ENCODE results near the gene ARL15. TPM values are rescaled to one million over a fixed set of nuclear protein-coding genes. Genes with fewer than 3 reads are reported as not detected.

The ARL15 gene
- total and polyA plus RNA-seq, 9 donors: 14.9 to 34.0 (median 19.2) TPM

DNA sequence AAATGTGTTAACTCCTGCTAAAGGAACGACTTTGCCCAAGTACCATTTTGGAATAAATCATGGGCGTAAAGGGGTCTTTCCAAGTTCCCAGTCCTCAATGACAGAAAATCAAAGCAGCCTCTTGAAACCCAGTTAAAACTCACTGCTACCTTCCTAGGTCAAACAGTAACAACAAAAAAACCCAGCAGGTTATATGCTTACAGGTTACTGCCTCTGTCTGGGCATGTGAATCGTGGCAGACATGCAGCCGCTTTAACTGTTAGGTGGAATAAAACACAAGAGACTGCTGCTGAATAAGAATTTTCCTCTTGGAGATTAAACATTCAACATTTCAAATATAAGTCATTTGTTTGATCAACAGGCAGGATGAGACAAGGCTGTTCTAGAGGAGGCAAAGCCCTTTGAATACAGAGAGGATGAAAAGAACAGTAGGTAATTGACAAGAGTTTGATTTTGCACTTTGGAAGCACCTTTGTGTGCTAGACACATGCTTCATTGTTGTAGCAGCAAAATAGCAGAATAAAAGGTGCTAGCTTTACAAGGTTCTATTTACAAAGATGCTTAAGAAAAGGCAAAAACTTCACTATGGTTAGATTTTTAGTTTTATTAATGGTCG, 430.6 kb downstream of the ARL15 start:
- no peaks in the 10 kb centered on the region for H3K36me3 ChIP-seq
- intact Hi-C loops (cut with DNase I): no loop called here
- H3K4me1 ChIP-seq (ENCODE audit: insufficient read depth): no peaks in the 10 kb centered on the region
- TF ChIP-seq POLR2A (IDR thresholded peaks at IDR 0.05) (no peak), EP300 (IDR thresholded peaks at IDR 0.05) (no peak)
- TF ChIP-seq, protein P1, sequence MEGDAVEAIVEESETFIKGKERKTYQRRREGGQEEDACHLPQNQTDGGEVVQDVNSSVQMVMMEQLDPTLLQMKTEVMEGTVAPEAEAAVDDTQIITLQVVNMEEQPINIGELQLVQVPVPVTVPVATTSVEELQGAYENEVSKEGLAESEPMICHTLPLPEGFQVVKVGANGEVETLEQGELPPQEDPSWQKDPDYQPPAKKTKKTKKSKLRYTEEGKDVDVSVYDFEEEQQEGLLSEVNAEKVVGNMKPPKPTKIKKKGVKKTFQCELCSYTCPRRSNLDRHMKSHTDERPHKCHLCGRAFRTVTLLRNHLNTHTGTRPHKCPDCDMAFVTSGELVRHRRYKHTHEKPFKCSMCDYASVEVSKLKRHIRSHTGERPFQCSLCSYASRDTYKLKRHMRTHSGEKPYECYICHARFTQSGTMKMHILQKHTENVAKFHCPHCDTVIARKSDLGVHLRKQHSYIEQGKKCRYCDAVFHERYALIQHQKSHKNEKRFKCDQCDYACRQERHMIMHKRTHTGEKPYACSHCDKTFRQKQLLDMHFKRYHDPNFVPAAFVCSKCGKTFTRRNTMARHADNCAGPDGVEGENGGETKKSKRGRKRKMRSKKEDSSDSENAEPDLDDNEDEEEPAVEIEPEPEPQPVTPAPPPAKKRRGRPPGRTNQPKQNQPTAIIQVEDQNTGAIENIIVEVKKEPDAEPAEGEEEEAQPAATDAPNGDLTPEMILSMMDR (IDR thresholded peaks at IDR 0.05): no peak
- no peak for DNase-seq
- 91 to 93% (median 92%) methylated on average over 5 of the region's 5 CpGs for WGBS, 3 donors
- no peaks in the 10 kb centered on the region for H3K9me3 ChIP-seq
- H3K27ac ChIP-seq: no peak overlapping the region
- no peak overlapping the region for H3K4me3 ChIP-seq
- H3K27me3 ChIP-seq: no peaks in the 10 kb centered on the region

DNA sequence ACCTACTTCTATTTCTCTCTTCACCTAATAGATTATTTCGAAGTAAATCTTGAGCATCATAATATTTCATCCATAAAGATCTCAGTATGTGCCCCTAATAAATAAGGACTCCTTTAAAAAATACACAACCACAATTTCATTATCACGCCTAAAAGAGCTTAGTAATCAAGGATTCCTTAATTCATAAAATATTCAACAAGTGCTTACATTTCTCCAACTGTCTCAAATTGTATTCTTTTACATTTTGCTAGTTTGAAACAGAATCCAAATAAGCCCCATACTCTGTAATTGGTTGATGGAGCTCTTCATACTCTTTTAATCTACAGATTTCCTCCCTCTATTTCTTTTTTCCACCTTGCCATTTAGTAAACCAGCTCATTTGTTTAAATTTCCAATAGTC, 432.4 kb downstream of the ARL15 start:
- TF ChIP-seq POLR2A (IDR thresholded peaks at IDR 0.05) (no peak), EP300 (IDR thresholded peaks at IDR 0.05) (no peak)
- TF ChIP-seq, protein P1 (IDR thresholded peaks at IDR 0.05): no peak
- Histone ChIP-seq H3K9me3 (no peaks in the 10 kb centered on the region), H3K27me3 (no peaks in the 10 kb centered on the region), H3K36me3 (no peaks in the 10 kb centered on the region), H3K4me1 (ENCODE audit: insufficient read depth) (no peaks in the 10 kb centered on the region), H3K27ac (no peak overlapping the region), H3K4me3 (no peak overlapping the region)
- no peak for DNase-seq
- intact Hi-C loops (cut with DNase I): no loop called here
- WGBS, 3 donors: 90 to 94% (median 92%) methylated on average over 2 of the region's 2 CpGs

DNA sequence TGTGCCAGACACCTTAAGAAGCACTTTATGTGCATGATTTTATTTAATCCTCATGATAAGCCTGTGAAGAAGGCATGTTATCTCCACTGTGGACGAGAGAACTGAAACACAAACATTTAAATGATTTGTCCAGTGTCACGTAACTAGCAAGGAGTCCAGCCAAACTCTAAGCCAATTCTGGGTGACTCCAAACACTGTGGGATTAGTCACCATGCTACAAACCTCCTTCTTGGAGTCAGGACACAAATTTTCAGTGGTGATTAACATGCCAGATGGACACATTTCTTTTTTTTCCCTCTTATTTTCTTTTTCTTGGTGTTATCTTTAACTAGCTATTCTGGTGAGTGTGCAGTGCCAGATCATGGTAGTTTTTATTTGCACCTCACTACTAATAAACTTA, 433.1 kb downstream of the ARL15 start:
- Histone ChIP-seq H3K9me3 (no peaks in the 10 kb centered on the region), H3K27ac (no peak overlapping the region), H3K27me3 (no peaks in the 10 kb centered on the region), H3K4me1 (ENCODE audit: insufficient read depth) (no peaks in the 10 kb centered on the region), H3K36me3 (no peaks in the 10 kb centered on the region), H3K4me3 (no peak overlapping the region)
- TF ChIP-seq EP300 (IDR thresholded peaks at IDR 0.05): no peak
- TF ChIP-seq, protein P1 (IDR thresholded peaks at IDR 0.05): no peak
- TF ChIP-seq POLR2A (IDR thresholded peaks at IDR 0.05): no peak
- intact Hi-C loops (cut with DNase I): no loop called here
- no peak for DNase-seq
- 23 to 33% (median 24%) methylated on average over 2 of the region's 2 CpGs for WGBS, 3 donors

DNA sequence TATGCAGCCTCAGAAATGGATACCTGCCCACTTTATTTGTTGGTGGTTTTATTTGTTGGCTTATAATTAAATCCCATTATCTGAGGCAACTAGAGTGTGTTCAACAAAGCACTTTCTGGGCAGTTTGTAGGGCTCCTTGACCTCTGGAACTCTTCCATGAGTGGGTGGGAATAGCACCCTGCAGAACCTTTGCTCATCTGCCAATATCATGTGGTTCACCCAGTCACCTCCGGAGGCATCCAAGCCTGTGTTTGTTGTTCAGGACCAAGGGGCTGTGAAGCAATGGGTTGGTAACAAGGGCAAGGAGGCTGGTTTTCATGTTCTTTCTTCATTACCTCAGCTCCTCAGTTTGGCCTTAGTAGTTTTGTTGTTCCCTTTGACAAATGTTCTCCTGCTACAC, 436.0 kb downstream of the ARL15 start:
- 71 to 95% (median 76%) methylated on average over 1 of the region's 1 CpG for WGBS, 3 donors
- Histone ChIP-seq H3K27me3 (no peaks in the 10 kb centered on the region), H3K4me1 (ENCODE audit: insufficient read depth) (no peaks in the 10 kb centered on the region), H3K27ac (no peak overlapping the region), H3K9me3 (no peaks in the 10 kb centered on the region), H3K4me3 (no peak overlapping the region), H3K36me3 (no peaks in the 10 kb centered on the region)
- TF ChIP-seq EP300 (IDR thresholded peaks at IDR 0.05) (no peak), POLR2A (IDR thresholded peaks at IDR 0.05) (no peak)
- TF ChIP-seq, protein P1 (IDR thresholded peaks at IDR 0.05): no peak
- DNase-seq: no peak
- intact Hi-C loops (cut with DNase I): no loop called here
